T-cell (primary cell): ENCODE measurements around the gene BICD1. TPM values are rescaled to one million over a fixed set of nuclear protein-coding genes. Genes with fewer than 3 reads are reported as not detected.

Experiments used
- ATAC-seq, 4 experiments: fragments of 200-7000 bp in 3 of 4; fragments of 150-1000 bp in 1 of 4; cut with Tn5 transposase; replicated peaks in 1 of 4; 1 replicate in 3 of 4; 2 replicates in 1 of 4; pipeline ENCODE4 v1.10.0; 2021; ENCODE audit warnings: moderate library complexity in 3 of 4, mild to moderate bottlenecking in 2 of 4, moderate number of reproducible peaks in 1 of 4
- CTCF ChIA-PET, 2 donors: fragments of 300-600 bp; sonication (Branson Sonifier 250); formaldehyde crosslinking; loops; one replicate each; lab custom pipeline; 2022; ENCODE audit warnings: antibody characterized with exemption in 2 of 2; lab: Charles Lee
- POLR2A ChIA-PET, 2 donors: fragments of 300-600 bp; sonication (Branson Sonifier 250); formaldehyde crosslinking; loops; one replicate each; lab custom pipeline; 2022; ENCODE audit warnings: antibody characterized with exemption in 2 of 2; lab: Charles Lee
- DNase-seq, 35 experiments: peaks; one replicate each; pipeline versions ENCODE4 v3.0.0 to v3.0.0-alpha.2; 2013 to 2023
- H3K27ac ChIP-seq: one replicate; pipeline ENCODE4 v1.5.1; 2013; ENCODE audit warnings: low read length
- H3K27me3 ChIP-seq, 2 experiments: replicated peaks in 1 of 2; 1 replicate in 1 of 2; 2 replicates in 1 of 2; pipeline versions ENCODE4 v1.6.1 to v1.7.0; 2013; ENCODE audit warnings: low read length in 1 of 2, mixed read lengths in 1 of 2; ENCODE audit not compliant: control insufficient read depth in 2 of 2, insufficient read depth in 2 of 2; ENCODE audit errors: extremely low read depth in 1 of 2
- H3K36me3 ChIP-seq, 2 donors: 1 replicate in 1 of 2; 2 replicates in 1 of 2; pipeline versions ENCODE4 v1.6.1 to v1.7.0; 2013; ENCODE audit warnings: low read length in 1 of 2; ENCODE audit not compliant: control insufficient read depth in 2 of 2, insufficient read depth in 1 of 2; ENCODE audit errors: extremely low read depth in 1 of 2
- H3K4me1 ChIP-seq, 2 experiments: 1 replicate in 1 of 2; 2 replicates in 1 of 2; pipeline versions ENCODE4 v1.6.1 to v1.7.0; 2013; ENCODE audit warnings: low read length in 2 of 2, mixed read lengths in 1 of 2; ENCODE audit not compliant: insufficient read depth in 2 of 2, control insufficient read depth in 1 of 2; ENCODE audit errors: extremely low read depth in 1 of 2
- H3K4me3 ChIP-seq, 2 donors: 1 replicate in 1 of 2; 2 replicates in 1 of 2; pipeline versions ENCODE4 v1.5.1 to v1.7.0; 2013; ENCODE audit warnings: mild to moderate bottlenecking in 2 of 2, low read length in 1 of 2, moderate library complexity in 1 of 2; ENCODE audit not compliant: control insufficient read depth in 1 of 2; ENCODE audit errors: extremely low read depth in 1 of 2
- H3K9me3 ChIP-seq: 2 replicates; pipeline ENCODE4 v1.7.0; 2013
- H3K27ac Mint-ChIP-seq, 2 donors: one replicate each; pipeline ENCODE4 v1.8.0; 2020 to 2021; ENCODE audit warnings: mild to moderate bottlenecking in 2 of 2, mixed read lengths in 2 of 2
- H3K27me3 Mint-ChIP-seq, 2 donors: one replicate each; pipeline ENCODE4 v1.8.0; 2021 to 2022; ENCODE audit warnings: mixed read lengths in 2 of 2
- H3K36me3 Mint-ChIP-seq: one replicate; pipeline ENCODE4 v1.8.0; 2021; ENCODE audit warnings: mixed read lengths
- H3K4me1 Mint-ChIP-seq, 3 donors: one replicate each; pipeline ENCODE4 v1.8.0; 2020 to 2022; ENCODE audit warnings: mixed read lengths in 3 of 3, mild to moderate bottlenecking in 1 of 3
- H3K4me3 Mint-ChIP-seq, 3 donors: one replicate each; pipeline ENCODE4 v1.8.0; 2020 to 2022; ENCODE audit warnings: mild to moderate bottlenecking in 3 of 3, mixed read lengths in 3 of 3, moderate library complexity in 3 of 3
- H3K9me3 Mint-ChIP-seq, 3 donors: one replicate each; pipeline ENCODE4 v1.8.0; 2020 to 2022; ENCODE audit warnings: mixed read lengths in 3 of 3
- WGBS: methylation state at CpG from one replicate; pipeline ENCODE4 v1.1.5; 2013; ENCODE audit warnings: missing lambda C conversion rate; ENCODE audit not compliant: insufficient coverage; 5-methylcytosine and 5-hydroxymethylcytosine counted together
- total RNA-seq, 35 experiments: library from RNA in 6 of 35; stranded (reverse) in 6 of 35; fragments of 120-200 nt in 1 of 35; gene quantifications; one replicate each; pipeline versions ENCODE4 v1.2.1 to v1.2.4 and lab custom pipeline; 2013 to 2026

Gene BICD1
- total RNA-seq, 5 donors from 2014 or later (not counting 1 experiment from before 2014, with no cell fraction given) = 17.2 to 19.6 (median 19.1) TPM

- Mint-ChIP-seq H3K27me3 (no peaks in the 10 kb centered on the region), H3K36me3 (peaks cover 4% of the 10 kb centered on the region), H3K4me3 (no peak overlapping the region), H3K9me3 (no peaks in the 10 kb centered on the region), H3K4me1 (peaks cover 31 to 38% (median 34%) of the 10 kb centered on the region in 3 donors), H3K27ac (no peak overlapping the region)
- WGBS = 50% methylated on average over 2 of the region's 4 CpGs
- ChIA-PET POLR2A (no interaction called here), CTCF (interaction anchor here in 1 of 2 donors (0.6 kb wide), 1 partner anchor 484 kb away, joined by 3 read pairs; no protein-coding TSS in a partner anchor)
- H3K4me3 ChIP-seq = no peak overlapping the region
- no peak for DNase-seq
- H3K27me3 ChIP-seq = no peaks in the 10 kb centered on the region
- peaks cover 5 to 14% of the 10 kb centered on the region in 2 experiments for H3K4me1 ChIP-seq
- ATAC-seq = no peak
- H3K9me3 ChIP-seq = no peaks in the 10 kb centered on the region
- H3K36me3 ChIP-seq = no peaks in the 10 kb centered on the region
- no peak overlapping the region for H3K27ac ChIP-seq
These were observed 29.8 kb downstream of the BICD1 start for GRCh38 chr12:32136404-32136803.

GRCh38 chr12:32139064-32139421 is 32.4 kb downstream of the BICD1 start:
- CTCF ChIA-PET = interaction anchor here in 1 of 2 donors (0.6 kb wide), 1 partner anchor 93 kb away, joined by 3 read pairs; no protein-coding TSS in a partner anchor
- no peaks in the 10 kb centered on the region for H3K27me3 ChIP-seq
- WGBS = 6% methylated on average over 2 of the region's 2 CpGs
- peak overlapping the region; percentile 41 to 64 for H3K4me3 ChIP-seq
- H3K9me3 Mint-ChIP-seq = no peaks in the 10 kb centered on the region
- H3K36me3 ChIP-seq = no peaks in the 10 kb centered on the region
- peaks cover 3% of the 10 kb centered on the region for H3K36me3 Mint-ChIP-seq
- H3K9me3 ChIP-seq = no peaks in the 10 kb centered on the region
- DNase-seq = peak in 10 of 35 experiments; percentile 2 to 34 (median 14)
- no peaks in the 10 kb centered on the region for H3K27me3 Mint-ChIP-seq
- H3K4me1 ChIP-seq = peaks cover 5 to 14% of the 10 kb centered on the region in 2 experiments
- peak overlapping the region; percentile 67 to 87 for H3K27ac Mint-ChIP-seq
- peak overlapping the region; percentile 28 for H3K27ac ChIP-seq
- POLR2A ChIA-PET = no interaction called here
- H3K4me3 Mint-ChIP-seq = peak overlapping the region; percentile 79 to 91 (median 80)
- H3K4me1 Mint-ChIP-seq = peaks cover 30 to 37% (median 36%) of the 10 kb centered on the region in 3 donors
- ATAC-seq = peak; percentile 48 to 74 (median 60)

- peaks cover 16 to 28% (median 24%) of the 10 kb centered on the region in 3 donors for H3K4me1 Mint-ChIP-seq
- peak overlapping the region in 2 of 3 donors; percentile 79 to 91 for H3K4me3 Mint-ChIP-seq
- peaks cover 3% of the 10 kb centered on the region for H3K36me3 Mint-ChIP-seq
- H3K27ac Mint-ChIP-seq = no peak overlapping the region
- H3K27me3 ChIP-seq = no peaks in the 10 kb centered on the region
- no peak for ATAC-seq
- DNase-seq = no peak
- H3K27ac ChIP-seq = no peak overlapping the region
- 88% methylated on average over 8 of the region's 12 CpGs for WGBS
- H3K4me3 ChIP-seq = no peak overlapping the region
- POLR2A ChIA-PET = interaction anchor here in 1 of 2 donors (0.7 kb wide), 1 partner anchor 33 kb away, joined by 3 read pairs; no protein-coding TSS in a partner anchor
- no peaks in the 10 kb centered on the region for H3K27me3 Mint-ChIP-seq
- H3K9me3 Mint-ChIP-seq = no peaks in the 10 kb centered on the region
- no peaks in the 10 kb centered on the region for H3K9me3 ChIP-seq
- no peaks in the 10 kb centered on the region for H3K36me3 ChIP-seq
- CTCF ChIA-PET = no interaction called here
- H3K4me1 ChIP-seq = peaks cover 3 to 7% of the 10 kb centered on the region in 2 experiments
These were observed 34.2 kb downstream of the BICD1 start for GRCh38 chr12:32140877-32141276.

GRCh38 chr12:32145096-32145495 is 38.4 kb downstream of the BICD1 start:
- CTCF ChIA-PET = no interaction called here
- Histone ChIP-seq H3K27ac (no peak overlapping the region), H3K9me3 (no peaks in the 10 kb centered on the region), H3K4me3 (no peak overlapping the region), H3K36me3 (no peaks in the 10 kb centered on the region), H3K4me1 (peaks cover 0 to 3% of the 10 kb centered on the region in 2 experiments), H3K27me3 (no peaks in the 10 kb centered on the region)
- no peak overlapping the region for H3K4me3 Mint-ChIP-seq
- ATAC-seq (no peak), DNase-seq (no peak)
- H3K4me1 Mint-ChIP-seq = peaks cover 5 to 13% (median 8%) of the 10 kb centered on the region in 3 donors
- no peak overlapping the region for H3K27ac Mint-ChIP-seq
- H3K27me3 Mint-ChIP-seq = no peaks in the 10 kb centered on the region
- peaks cover 0 to 5% (median 0%) of the 10 kb centered on the region in 3 donors for H3K9me3 Mint-ChIP-seq
- H3K36me3 Mint-ChIP-seq = peaks cover 11% of the 10 kb centered on the region
- WGBS = 100% methylated on average over 1 of the region's 1 CpG
- POLR2A ChIA-PET = no interaction called here

- H3K36me3 ChIP-seq = no peaks in the 10 kb centered on the region
- no peak overlapping the region for H3K4me3 ChIP-seq
- H3K4me1 ChIP-seq = no peaks in the 10 kb centered on the region
- ATAC-seq (no peak), DNase-seq (no peak)
- peaks cover 21% of the 10 kb centered on the region for H3K36me3 Mint-ChIP-seq
- H3K9me3 Mint-ChIP-seq = peaks cover 0 to 5% (median 0%) of the 10 kb centered on the region in 3 donors
- no peak overlapping the region for H3K27ac Mint-ChIP-seq
- ChIA-PET POLR2A (interaction anchor here in 1 of 2 donors (0.6 kb wide), 1 partner anchor 458 kb away, joined by 3 read pairs; no protein-coding TSS in a partner anchor), CTCF (interaction anchor here (0.6 to 0.8 kb wide), 3 partner anchors 21 to 1792 kb away, joined by 4 to 8 read pairs (median 6); no protein-coding TSS in a partner anchor)
- H3K27ac ChIP-seq = no peak overlapping the region
- H3K27me3 ChIP-seq = no peaks in the 10 kb centered on the region
- WGBS = 80% methylated on average over 1 of the region's 5 CpGs
- no peak overlapping the region for H3K4me3 Mint-ChIP-seq
- no peaks in the 10 kb centered on the region for H3K27me3 Mint-ChIP-seq
- H3K4me1 Mint-ChIP-seq = peaks cover 0 to 7% (median 0%) of the 10 kb centered on the region in 3 donors
- no peaks in the 10 kb centered on the region for H3K9me3 ChIP-seq
These were observed 39.6 kb downstream of the BICD1 start for GRCh38 chr12:32146074-32146873.

- no peak overlapping the region for H3K4me3 ChIP-seq
- no peak overlapping the region for H3K4me3 Mint-ChIP-seq
- H3K36me3 Mint-ChIP-seq = peaks cover 25% of the 10 kb centered on the region
- no peak for ATAC-seq
- H3K9me3 Mint-ChIP-seq = peaks cover 0 to 5% (median 0%) of the 10 kb centered on the region in 3 donors
- ChIA-PET POLR2A (interaction anchor here in 1 of 2 donors (0.6 kb wide), 1 partner anchor 330 kb away, joined by 4 read pairs; no protein-coding TSS in a partner anchor), CTCF (no interaction called here)
- H3K36me3 ChIP-seq = no peaks in the 10 kb centered on the region
- H3K27me3 Mint-ChIP-seq = no peaks in the 10 kb centered on the region
- H3K9me3 ChIP-seq = no peaks in the 10 kb centered on the region
- H3K27me3 ChIP-seq = no peaks in the 10 kb centered on the region
- WGBS = no CpG with 5 or more reads among the region's 4 CpGs
- no peak overlapping the region for H3K27ac Mint-ChIP-seq
- DNase-seq = no peak
- no peaks in the 10 kb centered on the region for H3K4me1 Mint-ChIP-seq
- H3K27ac ChIP-seq = no peak overlapping the region
- no peaks in the 10 kb centered on the region for H3K4me1 ChIP-seq
These were observed 41.7 kb downstream of the BICD1 start for GRCh38 chr12:32148372-32148771.
